Large intestine (tissue), 3 donors: ENCODE results near the gene PRKD1. TPM values are rescaled to one million over a fixed set of nuclear protein-coding genes. Genes with fewer than 3 reads are reported as not detected.
"Not testable (repeated sequence)": the region's sequence is repeated elsewhere in the genome, so short reads cannot be mapped to it uniquely, and the experiment has no call there.

Experiments used
- DNase-seq, 2 donors: peaks; one replicate each; pipeline versions ENCODE4 v3.0.0 to v3.0.0-alpha.2; 2013
- H3K27ac ChIP-seq: one replicate; pipeline ENCODE4 v1.5.1; 2013; ENCODE audit warnings: low read length
- H3K27me3 ChIP-seq: 2 replicates; pipeline ENCODE4 v1.6.1; 2013; ENCODE audit warnings: low read length; ENCODE audit not compliant: control insufficient read depth, insufficient read depth
- H3K36me3 ChIP-seq: 2 replicates; pipeline ENCODE4 v1.6.1; 2013; ENCODE audit warnings: low read length; ENCODE audit not compliant: control insufficient read depth, insufficient read depth
- H3K4me1 ChIP-seq: one replicate; pipeline ENCODE4 v1.6.1; 2013; ENCODE audit warnings: low read length; ENCODE audit not compliant: control insufficient read depth, insufficient read depth
- H3K4me3 ChIP-seq: one replicate; pipeline ENCODE4 v1.5.1; 2013; ENCODE audit warnings: low read length
- H3K9me3 ChIP-seq: one replicate; pipeline ENCODE4 v1.6.1; 2013; ENCODE audit warnings: mild to moderate bottlenecking, low read depth, low read length, moderate library complexity; ENCODE audit not compliant: control insufficient read depth
- WGBS: methylation state at CpG from one replicate; pipeline ENCODE4 v1.1.5; 2013; ENCODE audit warnings: low lambda C conversion rate; ENCODE audit not compliant: insufficient coverage; 5-methylcytosine and 5-hydroxymethylcytosine counted together
- polyA plus RNA-seq: library from polyadenylated mRNA; unstranded; fragments of 120-200 nt; gene quantifications from one replicate; pipeline ENCODE4 v1.2.1, GENCODE V29; 2013

The PRKD1 gene
- polyA plus RNA-seq, 1 donor, result 18.6 TPM

DNA sequence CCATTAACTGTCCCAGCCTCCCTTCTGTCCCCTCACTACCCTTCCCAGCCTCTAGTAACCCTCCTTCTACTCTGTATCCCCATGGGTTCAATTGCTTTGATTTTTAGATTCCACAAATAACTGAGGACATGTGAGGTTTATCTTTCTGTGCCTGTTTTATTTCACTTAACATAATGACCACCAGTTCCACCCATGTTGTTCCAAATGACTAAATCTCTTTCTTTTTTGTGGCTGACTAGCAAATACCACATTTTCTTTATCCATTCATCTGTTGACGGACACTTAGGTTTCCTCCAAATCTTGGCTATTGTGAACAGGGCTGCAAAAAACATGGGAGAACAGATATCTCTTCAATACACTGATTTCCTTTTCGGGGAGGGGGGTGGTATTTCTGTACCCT is 65.7 kb downstream of the PRKD1 start:
- no peaks in the 10 kb centered on the region for H3K4me1 ChIP-seq
- H3K36me3 ChIP-seq, result no peaks in the 10 kb centered on the region
- no peak overlapping the region for H3K27ac ChIP-seq
- H3K4me3 ChIP-seq, result no peak overlapping the region
- DNase-seq, result no peak
- no peaks in the 10 kb centered on the region for H3K27me3 ChIP-seq
- no CpG with 5 or more reads among the region's 2 CpGs for WGBS
- H3K9me3 ChIP-seq, result no peaks in the 10 kb centered on the region

DNA sequence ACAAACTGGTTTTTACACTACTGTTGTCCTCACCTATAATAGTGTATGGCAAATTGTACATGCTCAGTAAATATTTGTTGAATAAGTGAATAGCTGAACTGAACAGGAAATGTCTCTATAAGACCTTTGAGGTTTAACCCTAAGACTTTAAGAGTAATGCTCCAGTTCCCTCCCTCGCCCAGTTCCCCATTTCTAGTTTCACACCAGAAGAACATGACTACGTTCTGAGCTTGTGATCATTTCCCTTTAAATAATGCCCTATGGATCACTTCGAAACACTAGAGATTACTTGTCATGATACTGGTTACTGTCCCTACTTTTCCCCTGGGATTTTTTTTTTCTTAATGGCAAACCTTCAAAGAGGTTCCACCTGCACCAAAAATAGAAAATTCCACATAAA is 69.3 kb downstream of the PRKD1 start:
- H3K4me3 ChIP-seq, result no peak overlapping the region
- H3K36me3 ChIP-seq, result no peaks in the 10 kb centered on the region
- H3K27ac ChIP-seq, result no peak overlapping the region
- peaks cover 3% of the 10 kb centered on the region for H3K9me3 ChIP-seq
- DNase-seq, result no peak
- WGBS, result 100% methylated on average over 1 of the region's 3 CpGs
- no peaks in the 10 kb centered on the region for H3K27me3 ChIP-seq
- H3K4me1 ChIP-seq, result no peaks in the 10 kb centered on the region

DNA sequence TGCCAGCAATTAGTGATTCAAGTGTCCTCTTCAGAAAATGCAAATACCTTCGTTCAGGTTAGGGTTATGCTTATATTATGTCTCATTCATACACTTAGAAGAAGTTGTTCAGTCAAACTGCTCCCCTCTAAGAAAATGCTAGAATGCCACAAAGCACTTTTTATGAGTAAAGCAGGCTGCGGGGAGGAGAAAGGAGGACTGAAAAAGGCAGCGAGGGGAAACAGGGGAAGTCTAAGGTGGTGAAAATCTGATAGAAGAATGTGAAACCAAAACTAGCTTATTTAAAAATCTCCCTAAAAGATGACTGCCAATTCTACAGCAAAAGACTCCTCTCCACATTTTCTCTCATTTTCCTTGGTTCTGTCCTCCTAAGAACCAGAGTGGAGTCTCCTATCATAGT is 70.1 kb downstream of the PRKD1 start:
- WGBS, result no CpG with 5 or more reads among the region's 3 CpGs
- H3K27me3 ChIP-seq, result no peaks in the 10 kb centered on the region
- peaks cover 5% of the 10 kb centered on the region for H3K9me3 ChIP-seq
- H3K27ac ChIP-seq, result no peak overlapping the region
- H3K4me1 ChIP-seq, result no peaks in the 10 kb centered on the region
- H3K36me3 ChIP-seq, result no peaks in the 10 kb centered on the region
- no peak overlapping the region for H3K4me3 ChIP-seq
- DNase-seq, result no peak

DNA sequence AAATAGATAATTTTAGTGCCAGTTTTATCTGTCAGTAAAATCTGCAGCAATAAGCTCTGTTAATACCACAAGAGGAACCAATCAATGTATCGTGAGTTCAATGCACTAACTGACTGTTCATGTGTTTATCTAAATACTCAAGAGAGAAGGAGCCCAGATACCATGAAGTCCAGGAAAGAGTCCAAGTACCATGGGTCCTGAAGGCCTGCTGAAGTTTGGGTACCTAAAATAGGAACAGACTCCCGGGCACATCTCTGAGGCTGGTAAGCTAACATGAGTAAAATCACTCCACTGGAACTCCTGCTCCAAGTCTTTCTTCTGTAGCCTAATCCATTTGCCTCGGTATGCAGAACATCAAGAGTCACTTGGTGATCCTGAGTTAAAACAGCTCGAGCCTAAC is 71.1 kb downstream of the PRKD1 start:
- H3K36me3 ChIP-seq, result no peaks in the 10 kb centered on the region
- no peaks in the 10 kb centered on the region for H3K4me1 ChIP-seq
- H3K4me3 ChIP-seq, result no peak overlapping the region
- no peak for DNase-seq
- H3K9me3 ChIP-seq, result peaks cover 6% of the 10 kb centered on the region
- H3K27me3 ChIP-seq, result no peaks in the 10 kb centered on the region
- H3K27ac ChIP-seq, result no peak overlapping the region
- no CpG with 5 or more reads among the region's 4 CpGs for WGBS

DNA sequence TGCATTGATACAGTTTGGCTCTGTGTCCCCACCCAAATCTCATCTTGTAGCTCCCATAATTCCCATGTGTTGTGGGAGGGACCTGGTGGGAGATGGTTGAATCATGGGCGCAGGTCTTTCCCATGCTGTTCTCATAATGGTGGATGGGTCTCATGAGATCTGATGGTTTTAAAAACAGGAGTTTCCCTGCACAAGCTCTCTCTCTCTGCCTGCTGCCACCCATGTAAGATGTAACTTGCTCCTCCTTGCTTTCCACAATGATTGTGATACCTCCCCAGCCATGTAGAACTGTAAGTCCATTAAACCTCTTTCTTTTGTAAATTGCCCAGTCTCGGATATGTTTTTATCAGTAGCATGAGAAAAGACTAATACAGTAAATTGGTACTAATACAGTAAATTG is 74.0 kb downstream of the PRKD1 start:
- H3K36me3 ChIP-seq, H3K4me3 ChIP-seq, DNase-seq, H3K27me3 ChIP-seq, H3K27ac ChIP-seq, H3K4me1 ChIP-seq: not testable (repeated sequence)
- no CpG with 5 or more reads among the region's 2 CpGs for WGBS
- H3K9me3 ChIP-seq, result peaks cover 11% of the 10 kb centered on the region

DNA sequence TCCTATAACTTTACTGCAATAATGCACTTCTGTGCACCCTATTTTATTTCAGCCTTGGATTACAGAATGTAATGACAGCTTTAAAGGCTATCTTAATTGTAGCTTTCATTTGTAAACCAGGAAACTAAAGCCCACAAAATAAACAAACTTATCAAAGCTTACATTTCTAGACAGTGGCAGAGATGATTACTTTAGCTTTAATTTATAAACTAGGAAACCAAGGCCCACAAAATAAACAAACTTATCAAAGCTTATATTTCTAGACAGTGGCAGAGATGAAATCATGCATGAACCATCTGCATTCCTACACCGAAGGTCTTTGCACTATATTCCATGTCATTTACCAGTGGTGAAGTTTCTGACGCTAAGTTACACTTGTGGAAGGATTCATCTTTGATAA is 74.4 kb downstream of the PRKD1 start:
- Histone ChIP-seq H3K4me1 (no peaks in the 10 kb centered on the region), H3K27ac (no peak overlapping the region), H3K36me3 (no peaks in the 10 kb centered on the region), H3K9me3 (peaks cover 11% of the 10 kb centered on the region), H3K4me3 (no peak overlapping the region), H3K27me3 (no peaks in the 10 kb centered on the region)
- no peak for DNase-seq
- no CpG with 5 or more reads among the region's 2 CpGs for whole genome bisulfite sequencing

DNA sequence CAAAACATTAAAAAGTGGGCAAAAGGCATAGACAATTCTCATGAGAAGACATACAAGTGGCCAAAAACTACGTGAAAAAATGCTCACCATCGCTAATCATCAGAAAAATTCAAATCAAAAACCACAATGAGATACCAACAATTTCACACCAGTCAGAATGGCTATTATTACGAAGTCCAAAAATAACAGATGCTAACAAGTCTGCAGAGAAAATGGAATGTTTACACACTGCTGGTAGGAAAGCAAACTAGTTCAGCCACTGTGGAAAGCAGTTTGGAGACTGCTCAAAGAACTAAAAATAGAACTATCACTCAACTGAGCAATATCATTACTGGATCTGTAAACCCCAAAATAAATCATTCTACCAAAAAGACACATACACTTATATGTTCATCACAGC is 76.2 kb downstream of the PRKD1 start:
- H3K27ac ChIP-seq, result no peak overlapping the region
- no peak overlapping the region for H3K4me3 ChIP-seq
- WGBS, result 83% methylated on average over 2 of the region's 3 CpGs
- no peaks in the 10 kb centered on the region for H3K4me1 ChIP-seq
- DNase-seq, result no peak
- H3K36me3 ChIP-seq, result no peaks in the 10 kb centered on the region
- H3K27me3 ChIP-seq, result no peaks in the 10 kb centered on the region
- peaks cover 11% of the 10 kb centered on the region for H3K9me3 ChIP-seq

DNA sequence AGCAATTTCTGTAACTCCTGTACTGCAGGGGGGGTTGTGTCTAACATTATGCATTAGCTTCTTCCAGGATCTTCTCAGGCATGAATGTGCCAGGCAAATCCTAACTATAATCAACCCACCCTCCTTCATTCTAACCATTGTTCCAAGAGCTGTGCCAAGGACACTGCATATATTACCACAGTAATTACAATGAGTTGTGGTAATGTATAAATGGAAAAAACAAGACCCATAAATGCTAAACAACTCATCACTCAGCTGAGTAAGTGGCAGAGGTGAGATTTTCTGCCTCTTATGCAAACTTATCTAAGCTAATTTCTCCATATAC is 80.6 kb downstream of the PRKD1 start:
- no peaks in the 10 kb centered on the region for H3K27me3 ChIP-seq
- H3K4me1 ChIP-seq, result no peaks in the 10 kb centered on the region
- no peak overlapping the region for H3K27ac ChIP-seq
- peaks cover 10% of the 10 kb centered on the region for H3K9me3 ChIP-seq
- no peak for DNase-seq
- no peak overlapping the region for H3K4me3 ChIP-seq
- H3K36me3 ChIP-seq, result no peaks in the 10 kb centered on the region

DNA sequence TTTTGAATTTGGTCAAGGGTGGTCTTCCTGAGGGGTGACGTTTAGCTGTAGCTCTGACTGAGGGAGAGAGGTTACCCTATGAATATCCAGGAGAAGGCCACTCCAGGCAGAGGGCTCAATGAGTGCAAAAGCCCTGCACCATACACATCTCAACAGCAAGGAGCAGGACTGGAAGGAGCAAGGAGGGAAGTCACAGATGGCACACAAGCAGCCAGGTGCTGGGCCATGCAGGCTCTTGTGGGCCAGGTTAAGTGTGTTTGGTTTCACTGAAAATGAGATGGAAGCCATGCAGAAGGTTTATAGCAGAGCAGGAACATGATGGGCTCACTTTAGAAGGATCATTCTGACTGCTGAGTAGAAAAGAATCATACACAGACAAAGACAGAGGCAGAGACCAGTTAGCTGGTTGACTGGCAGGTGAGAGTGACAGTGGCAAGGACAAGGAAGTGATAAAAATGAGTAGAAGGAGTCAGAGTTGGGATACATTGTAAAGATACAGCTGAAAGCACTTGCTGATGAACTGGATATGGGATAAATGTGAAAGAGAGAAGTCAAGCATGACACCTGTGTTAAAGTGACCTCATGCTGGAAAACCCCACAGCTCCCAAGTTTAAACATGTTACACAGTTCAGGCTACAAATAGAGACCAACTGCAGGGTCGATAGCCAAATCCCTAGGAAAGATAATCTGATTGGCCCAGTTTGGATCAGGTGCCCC is 81.2 kb downstream of the PRKD1 start:
- Histone ChIP-seq H3K4me1 (no peaks in the 10 kb centered on the region), H3K36me3 (no peaks in the 10 kb centered on the region), H3K27me3 (no peaks in the 10 kb centered on the region), H3K4me3 (no peak overlapping the region), H3K9me3 (peaks cover 9% of the 10 kb centered on the region), H3K27ac (no peak overlapping the region)
- WGBS, result no CpG with 5 or more reads among the region's 2 CpGs
- DNase-seq, result peak in 1 of 2 donors; percentile 11

DNA sequence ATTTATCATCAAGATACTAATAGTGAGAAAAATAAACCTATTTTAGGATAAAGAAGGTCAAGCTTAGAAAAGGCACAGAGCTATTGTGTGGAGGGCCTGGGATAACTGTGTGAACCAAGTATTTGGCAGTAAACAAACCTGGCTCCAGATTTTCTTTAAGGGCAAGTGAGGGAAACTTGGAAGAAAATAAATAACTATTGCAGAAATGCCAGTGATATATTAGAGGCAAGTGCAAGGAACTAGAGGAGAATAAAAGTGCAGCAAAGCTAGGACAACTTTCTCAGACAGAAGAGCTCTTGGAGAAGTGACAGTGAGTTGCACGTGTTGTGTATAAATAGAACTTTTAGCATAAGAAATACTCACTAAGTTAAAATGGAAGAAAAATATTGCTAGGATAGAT is 83.7 kb downstream of the PRKD1 start:
- H3K36me3 ChIP-seq, result no peaks in the 10 kb centered on the region
- DNase-seq, result no peak
- H3K4me3 ChIP-seq, result no peak overlapping the region
- peaks cover 21% of the 10 kb centered on the region for H3K9me3 ChIP-seq
- no peaks in the 10 kb centered on the region for H3K4me1 ChIP-seq
- WGBS, result 67% methylated on average over 1 of the region's 1 CpG
- no peaks in the 10 kb centered on the region for H3K27me3 ChIP-seq
- H3K27ac ChIP-seq, result no peak overlapping the region

DNA sequence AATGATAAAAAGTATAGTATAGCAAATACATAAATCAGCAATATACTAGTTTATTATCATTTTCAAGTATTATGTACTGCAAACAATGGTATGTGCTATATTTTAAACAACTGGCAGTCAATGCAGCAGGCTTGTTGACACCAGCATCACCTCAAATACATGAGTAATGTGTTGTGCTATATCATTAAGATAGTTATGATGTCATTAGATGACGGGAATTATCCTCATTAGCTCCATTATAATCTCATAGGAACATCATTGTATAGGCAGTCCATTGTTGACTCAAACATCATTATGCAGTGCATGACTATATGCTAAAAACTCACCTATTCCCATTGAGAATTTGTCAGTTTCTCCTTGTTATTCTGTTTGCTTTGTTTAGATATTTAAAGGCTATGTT is 85.4 kb downstream of the PRKD1 start:
- H3K27ac ChIP-seq, result no peak overlapping the region
- DNase-seq, result no peak
- no peak overlapping the region for H3K4me3 ChIP-seq
- no peaks in the 10 kb centered on the region for H3K27me3 ChIP-seq
- peaks cover 24% of the 10 kb centered on the region for H3K9me3 ChIP-seq
- H3K4me1 ChIP-seq, result no peaks in the 10 kb centered on the region
- WGBS, result no CpG with 5 or more reads among the region's 1 CpG
- H3K36me3 ChIP-seq, result no peaks in the 10 kb centered on the region
